HL-60/S4 treated with phorbol 12-myristate 13-acetate at 8.2 ng/mL for 4 days and 3 days (cell line): ENCODE results near the gene NEK6.

Experiments
- in situ Hi-C: fragments of 300-500 bp; cut with MboI; formaldehyde crosslinking; loops from 2 replicates; pipeline ENCODE4 v1.15.0; 2022; ENCODE audit warnings: low sequenced_read_pairs

The NEK6 gene

DNA sequence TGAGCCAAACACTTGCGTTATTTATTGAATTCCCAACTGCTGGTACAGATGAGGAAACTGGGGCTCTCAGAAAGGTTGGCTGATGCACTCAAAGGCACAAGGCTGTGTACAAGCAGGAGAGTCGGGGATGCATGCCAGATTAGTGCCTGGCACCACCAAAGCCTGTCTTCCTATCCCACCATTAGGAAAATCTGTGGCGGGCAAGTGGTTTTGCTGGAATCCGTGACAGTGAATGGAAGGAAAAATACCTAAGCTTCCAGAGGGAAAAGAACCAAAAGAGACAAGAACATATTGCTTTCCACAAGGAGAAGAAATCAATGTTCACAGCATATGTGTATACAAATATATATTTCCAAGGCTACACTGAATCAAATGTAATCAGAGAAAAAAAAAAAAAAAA, 106.4 kb downstream of the NEK6 start:
- in situ Hi-C loops: no loop called here

- in situ Hi-C loops: no loop called here
Measured at GRCh38 chr9:124365036-124365435, 107.3 kb downstream of the NEK6 start.

GRCh38 chr9:124366476-124367220, 108.9 kb downstream of the NEK6 start:
- in situ Hi-C loops: no loop called here

GRCh38 chr9:124368692-124369091, 110.9 kb downstream of the NEK6 start:
- in situ Hi-C loops: no loop called here

DNA sequence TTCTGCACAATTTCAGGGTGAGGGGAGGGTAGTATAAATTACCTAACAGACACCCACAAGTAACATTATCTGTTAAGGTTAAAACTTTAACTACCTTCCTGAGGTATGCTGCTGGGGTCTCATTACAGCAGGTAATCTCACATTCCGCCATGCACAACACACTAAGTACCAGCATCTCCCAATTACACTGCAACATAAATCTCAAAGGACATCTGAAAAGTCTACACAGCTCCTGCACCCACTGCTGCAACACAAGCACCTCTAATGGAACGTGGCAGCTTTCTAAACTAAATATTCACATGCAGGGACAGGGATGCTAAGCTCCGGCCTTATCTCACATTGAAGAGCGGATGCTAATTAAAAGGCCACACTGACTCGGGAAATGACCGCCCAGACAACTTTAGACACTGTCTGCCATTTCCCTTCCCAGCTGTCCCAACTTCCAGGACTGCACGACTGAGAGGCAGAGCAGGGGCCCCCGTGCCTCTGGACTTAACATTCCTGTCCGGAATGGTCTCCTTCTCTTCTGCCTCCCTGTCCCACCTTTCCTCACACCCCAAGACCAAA, 111.6 kb downstream of the NEK6 start:
- in situ Hi-C loops: no loop called here

- in situ Hi-C loops: no loop called here
Measured at GRCh38 chr9:124370896-124371582, 113.3 kb downstream of the NEK6 start.

GRCh38 chr9:124372038-124372437, 114.3 kb downstream of the NEK6 start:
- in situ Hi-C loops: no loop called here

DNA sequence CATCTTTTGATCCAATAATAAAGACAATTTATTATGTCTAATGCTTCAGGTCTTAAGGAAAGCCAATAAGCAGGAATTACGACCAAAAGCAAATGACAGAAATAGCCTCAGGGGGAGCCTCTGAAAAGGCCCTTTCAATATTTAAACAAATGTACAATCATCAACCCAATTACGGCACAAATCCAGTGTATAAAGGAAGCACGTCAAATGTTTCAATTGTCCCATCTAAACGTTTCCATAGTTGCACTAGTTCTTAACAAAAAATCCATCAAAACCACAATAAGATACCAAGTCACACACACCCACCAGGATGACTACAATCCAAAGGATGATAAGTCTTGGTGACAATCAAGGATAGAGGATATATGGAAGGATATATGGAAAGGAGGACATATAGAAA, 115.6 kb downstream of the NEK6 start:
- in situ Hi-C loops: no loop called here

DNA sequence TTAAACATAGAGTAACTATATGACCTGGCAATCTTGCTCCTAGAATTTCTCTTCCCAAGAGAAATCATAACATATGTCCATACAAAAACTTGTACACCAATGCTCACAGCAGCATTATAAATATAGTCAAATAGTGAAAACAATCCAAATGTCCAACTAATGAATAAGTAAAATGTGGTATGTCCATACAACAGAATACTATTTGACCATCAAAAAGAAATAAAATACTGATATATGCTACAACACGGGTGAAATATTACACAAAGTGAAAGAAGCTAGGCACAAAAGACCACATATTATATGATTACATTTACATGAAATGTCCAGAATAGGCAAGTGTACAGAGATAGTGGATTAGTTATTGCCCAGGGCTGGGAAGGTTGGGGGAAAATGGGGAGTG, 116.1 kb downstream of the NEK6 start:
- in situ Hi-C loops: no loop called here

DNA sequence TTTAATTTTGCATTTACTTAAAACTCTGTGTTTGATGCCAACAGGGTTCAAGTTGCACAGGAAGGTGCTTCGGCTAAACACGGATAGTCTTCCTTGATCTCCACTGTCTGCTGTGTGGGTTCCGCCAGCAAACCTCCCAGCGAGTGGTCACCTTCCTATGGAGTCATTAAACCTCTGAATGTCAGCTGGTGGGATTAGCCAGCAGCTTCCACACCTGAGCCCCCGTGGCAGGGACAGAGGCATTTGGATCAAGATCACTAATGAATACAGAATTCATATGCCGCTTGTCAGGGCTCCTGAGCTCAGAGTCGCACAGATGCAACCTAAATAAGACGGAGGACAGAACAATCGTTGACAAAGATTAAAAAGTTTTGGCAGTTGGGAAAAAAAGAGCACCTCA, 118.0 kb downstream of the NEK6 start:
- in situ Hi-C loops: no loop called here

- in situ Hi-C loops: no loop called here
Measured at GRCh38 chr9:124376329-124376728, 118.6 kb downstream of the NEK6 start.

DNA sequence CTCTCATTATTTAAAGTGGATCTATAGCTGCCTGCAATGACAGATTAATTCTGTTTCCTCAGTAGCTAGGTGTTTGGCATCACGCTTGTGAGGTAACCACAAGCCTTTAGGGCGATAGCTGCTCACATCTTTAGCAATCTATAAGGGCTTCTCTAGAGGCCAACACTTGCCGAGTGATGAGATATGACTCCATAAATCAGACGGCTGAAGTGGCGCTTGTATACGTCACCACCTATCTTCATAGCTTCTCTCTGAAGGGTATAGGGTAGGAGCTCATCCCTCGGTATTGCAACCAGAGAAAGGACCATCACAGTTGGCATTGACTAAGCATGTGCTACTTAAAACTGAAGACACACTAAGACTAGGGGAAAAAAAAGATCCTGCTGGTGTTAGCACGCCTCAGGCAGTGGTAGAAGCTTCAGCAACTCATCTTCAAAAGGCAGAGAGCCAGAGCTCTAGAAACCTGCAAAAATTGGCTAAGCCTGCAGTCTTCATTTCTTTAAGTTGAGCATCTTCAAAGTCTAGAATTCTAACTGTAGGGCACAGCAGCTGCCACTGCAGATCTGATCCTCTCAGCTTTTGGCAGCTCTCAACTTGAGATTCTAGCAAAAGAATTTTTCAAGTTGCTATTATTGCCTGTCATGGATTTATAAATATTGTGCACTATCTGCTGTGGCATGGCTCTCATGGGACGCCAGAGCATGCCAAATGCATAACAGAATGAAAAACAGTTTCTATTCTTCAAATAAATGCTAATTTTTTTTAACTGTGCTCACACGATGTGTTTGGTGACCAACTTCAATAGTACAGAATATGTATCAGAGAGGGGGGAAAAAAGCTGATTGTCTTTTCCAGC, 120.0 kb downstream of the NEK6 start:
- in situ Hi-C loops: no loop called here

DNA sequence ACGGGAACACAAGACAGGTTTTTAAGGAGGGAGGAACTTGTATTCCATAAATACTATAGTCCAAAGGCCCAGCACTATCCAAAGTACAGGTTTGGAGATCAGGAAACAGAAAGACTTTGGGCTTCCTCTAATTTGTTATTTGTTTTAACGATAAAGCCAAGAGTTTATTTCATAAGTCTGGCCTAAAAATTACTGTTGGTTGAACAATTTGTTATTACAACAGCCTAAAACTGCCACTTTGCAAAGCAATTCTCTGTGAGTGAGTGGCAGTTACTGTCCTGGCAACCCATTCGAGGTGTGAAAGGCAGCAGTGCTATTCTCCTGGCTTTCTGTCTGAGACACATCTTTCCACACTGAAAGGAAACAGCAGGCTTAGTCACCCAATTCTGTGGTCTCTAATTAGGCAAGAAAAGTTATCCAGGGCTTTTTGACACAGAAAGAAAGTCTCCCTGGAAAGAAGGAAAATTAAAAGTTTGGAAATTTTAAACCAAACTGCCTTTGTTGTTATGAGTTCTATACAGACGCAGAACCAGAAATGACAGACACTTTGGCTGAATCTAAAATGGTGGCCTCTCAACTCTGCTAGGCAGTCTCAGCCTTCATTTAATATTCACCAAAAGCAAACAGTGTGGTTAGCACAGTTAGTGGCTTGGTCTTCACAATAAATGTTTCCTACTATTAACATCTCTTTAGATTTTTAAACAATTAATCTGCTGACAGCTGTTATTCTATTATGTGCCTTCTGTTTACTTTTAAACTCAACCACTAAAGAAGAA, 123.6 kb downstream of the NEK6 start:
- in situ Hi-C loops: no loop called here

DNA sequence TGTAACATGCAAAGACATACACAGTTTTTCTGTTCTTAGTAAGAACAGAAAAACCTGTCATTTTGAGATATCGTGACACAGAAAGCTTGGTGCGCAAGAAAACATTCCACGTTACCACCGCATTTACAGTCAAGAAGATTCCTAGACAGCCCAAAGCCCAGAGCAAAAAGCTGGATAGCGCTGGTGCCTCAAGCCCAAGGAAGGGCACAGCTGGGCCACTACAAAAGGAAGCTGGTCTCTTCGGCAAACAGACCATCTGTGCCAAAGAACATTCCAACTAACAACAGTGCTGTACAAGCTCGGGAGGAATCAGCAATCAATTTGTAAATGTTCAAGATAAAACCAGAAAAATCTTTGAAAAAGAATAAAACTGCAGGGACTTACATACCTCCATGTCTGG, 126.5 kb downstream of the NEK6 start:
- in situ Hi-C loops: no loop called here

GRCh38 chr9:124384846-124385245, 127.1 kb downstream of the NEK6 start:
- in situ Hi-C loops: no loop called here

- in situ Hi-C loops: no loop called here
Measured at GRCh38 chr9:124385623-124386022, 127.9 kb downstream of the NEK6 start.

GRCh38 chr9:124386201-124386600, 128.5 kb downstream of the NEK6 start:
- in situ Hi-C loops: no loop called here

GRCh38 chr9:124388275-124389048, 130.7 kb downstream of the NEK6 start:
- in situ Hi-C loops: no loop called here

GRCh38 chr9:124389146-124389939, 131.6 kb downstream of the NEK6 start:
- in situ Hi-C loops: no loop called here
